GM12878 (cell line): Measurements from ENCODE around the gene UBC.

Experiments used
- BRCA1 ChIP-seq: IDR thresholded peaks from 2 replicates; pipeline ENCODE4 v1.6.1; 2011; ENCODE audit warnings: low read depth, low read length, improper control_type of control experiment
- CTCF ChIP-seq, 3 experiments: IDR thresholded peaks in 2 of 3; conservative IDR thresholded peaks in 1 of 3; 2 replicates each; pipeline ENCODE4 v1.5.1; 2011; ENCODE audit warnings: low read depth in 3 of 3, low read length in 3 of 3, mild to moderate bottlenecking in 3 of 3, control low read depth in 2 of 3, moderate library complexity in 2 of 3, inconsistent platforms in 1 of 3, mixed read lengths in 1 of 3; ENCODE audit not compliant: control insufficient read depth in 2 of 3, insufficient read depth in 1 of 3; ENCODE audit errors: extremely low read depth in 1 of 3
- POLR2AphosphoS5 ChIP-seq: IDR thresholded peaks from 2 replicates; pipeline ENCODE4 v1.6.1; 2011; ENCODE audit warnings: mild to moderate bottlenecking, low read length, inconsistent platforms
- SPI1 ChIP-seq: IDR thresholded peaks from 2 replicates; pipeline ENCODE4 v1.6.1; 2011; ENCODE audit warnings: low read depth, mild to moderate bottlenecking, low read length, moderate library complexity, borderline replicate concordance; ENCODE audit not compliant: insufficient read depth
- ZBTB11 ChIP-seq: fragments of 450-650 bp; formaldehyde crosslinking; IDR thresholded peaks from 2 replicates; pipeline ENCODE4 v1.5.0; 2022; ENCODE audit warnings: mild to moderate bottlenecking, missing genetic modification characterization

- TF ChIP-seq POLR2AphosphoS5 (no peak), BRCA1 (no peak), ZBTB11 (CRISPR knock-in tag) (no peak), CTCF (IDR thresholded peaks at IDR 0.05 in 2 of 3, conservative IDR thresholded peaks at IDR 0.05 in 1 of 3; ENCODE audit: control insufficient read depth in 2 of 3, extremely low read depth in 1 of 3, insufficient read depth in 1 of 3, low read depth in 3 of 3, low read length in 3 of 3) (no peak), SPI1 (no peak)
These were observed 37.0 kb downstream of the UBC start for GRCh38 chr12:124877423-124877822.
